HepG2 (cell line): ENCODE results near the gene GPM6B.

Source experiments
- FOXM1 ChIP-seq: sonication (generic); formaldehyde crosslinking; IDR thresholded peaks from 2 replicates; pipeline ENCODE4 v1.5.0; 2020; ENCODE audit warnings: missing genetic modification reagents
- HBP1 ChIP-seq: IDR thresholded peaks from 2 replicates; pipeline ENCODE4 v1.6.1; 2016; ENCODE audit warnings: low read depth, control low read depth
- HCFC1 ChIP-seq: fragments of 150-350 bp; IDR thresholded peaks from 2 replicates; pipeline ENCODE4 v1.6.1; 2014; ENCODE audit warnings: low read depth, low read length
- KDM3A ChIP-seq: IDR thresholded peaks from 2 replicates; pipeline ENCODE4 v1.6.1; 2018; ENCODE audit warnings: low read depth, missing compliant biosample characterization
- POLR2A ChIP-seq, 2 experiments: IDR thresholded peaks; 2 replicates each; pipeline ENCODE4 v1.6.1; 2011; ENCODE audit warnings: low read depth in 2 of 2, low read length in 2 of 2, mild to moderate bottlenecking in 1 of 2, moderate library complexity in 1 of 2; ENCODE audit not compliant: insufficient read depth in 1 of 2
- POLR2AphosphoS5 ChIP-seq: IDR thresholded peaks from 2 replicates; pipeline ENCODE4 v1.6.1; 2012; ENCODE audit warnings: low read depth, low read length
- RAD21 ChIP-seq: fragments of 450-650 bp; formaldehyde crosslinking; IDR thresholded peaks from 2 replicates; pipeline ENCODE4 v1.5.0; 2020; ENCODE audit warnings: mild to moderate bottlenecking
- RARG ChIP-seq: sonication (generic); formaldehyde crosslinking; IDR thresholded peaks from 2 replicates; pipeline ENCODE4 v1.4.0; 2020; ENCODE audit warnings: low read depth, mild to moderate bottlenecking, missing genetic modification reagents
- RXRA ChIP-seq: sonication (generic); formaldehyde crosslinking; IDR thresholded peaks from 2 replicates; pipeline ENCODE4 v1.5.1; 2020; ENCODE audit warnings: missing genetic modification reagents
- TOE1 ChIP-seq: sonication (generic); formaldehyde crosslinking; IDR thresholded peaks from 2 replicates; pipeline ENCODE4 v1.4.0; 2020; ENCODE audit warnings: mild to moderate bottlenecking, missing genetic modification reagents
- YEATS4 ChIP-seq: sonication (generic); formaldehyde crosslinking; IDR thresholded peaks from 2 replicates; pipeline ENCODE4 v1.4.0; 2020; ENCODE audit warnings: missing genetic modification reagents, borderline replicate concordance
- ZNF274 ChIP-seq: sonication (generic); formaldehyde crosslinking; IDR thresholded peaks from 2 replicates; pipeline ENCODE4 v1.5.1; 2020; ENCODE audit warnings: mild to moderate bottlenecking, missing genetic modification reagents

GRCh38 chrX:13808293-13808692 is 8.6 kb downstream of the GPM6B start:
- TF ChIP-seq POLR2AphosphoS5, result no peak
- no peak for TF ChIP-seq YEATS4 (CRISPR knock-in tag)
- no peak for TF ChIP-seq POLR2A (IDR thresholded peaks at IDR 0.05; ENCODE audit: insufficient read depth in 1 of 2, low read depth in 2 of 2, low read length in 2 of 2)
- TF ChIP-seq RAD21 (CRISPR knock-in tag), result no peak
- TF ChIP-seq HCFC1, result no peak
- no peak for TF ChIP-seq ZNF274 (CRISPR knock-in tag)
- TF ChIP-seq HBP1 (CRISPR knock-in tag), result no peak
- TF ChIP-seq TOE1 (CRISPR knock-in tag), result no peak
- no peak for TF ChIP-seq FOXM1 (CRISPR knock-in tag)
- no peak for TF ChIP-seq RXRA (CRISPR knock-in tag)
- TF ChIP-seq KDM3A (CRISPR knock-in tag), result no peak
- TF ChIP-seq RARG (CRISPR knock-in tag), result no peak
